Colonic mucosa (tissue), 4 donors: ENCODE results near the gene TEN1. TPM values are rescaled to one million over a fixed set of nuclear protein-coding genes. Genes with fewer than 3 reads are reported as not detected.
A peak's percentile ranks its signal among the peaks of the same experiment; 100 is the strongest.
"Not testable (repeated sequence)": the region's sequence is repeated elsewhere in the genome, so short reads cannot be mapped to it uniquely, and the experiment has no call there.

Source experiments
- DNase-seq: peaks from one replicate; pipeline ENCODE4 v3.0.0-alpha.2; 2020
- H3K27ac ChIP-seq: fragments of 200-600 bp; one replicate; pipeline ENCODE4 v1.8.0; 2021
- H3K27me3 ChIP-seq: fragments of 200-600 bp; one replicate; pipeline ENCODE4 v1.8.0; 2021
- H3K36me3 ChIP-seq: fragments of 200-600 bp; one replicate; pipeline ENCODE4 v1.8.0; 2021
- H3K4me1 ChIP-seq: fragments of 200-600 bp; one replicate; pipeline ENCODE4 v1.8.0; 2021; ENCODE audit warnings: mild to moderate bottlenecking
- H3K4me3 ChIP-seq: fragments of 200-600 bp; one replicate; pipeline ENCODE4 v1.8.0; 2021
- H3K9ac ChIP-seq, 2 donors: one replicate each; pipeline ENCODE4 v1.7.0; 2013; ENCODE audit warnings: control low read depth in 2 of 2, low read depth in 2 of 2, low read length in 2 of 2
- H3K9me3 ChIP-seq: fragments of 200-600 bp; one replicate; pipeline ENCODE4 v1.8.0; 2021
- CTCF ChIP-seq: fragments of 200-600 bp; IDR thresholded peaks from one replicate; pipeline ENCODE4 v1.8.0; 2022; ENCODE audit warnings: antibody characterized with exemption, mild to moderate bottlenecking
- intact Hi-C: fragments of 100-400 bp; cut with DNase I; formaldehyde crosslinking; loops from one replicate; pipeline ENCODE4 v1.14.1; 2022
- total RNA-seq, 2 donors: library from RNA; stranded (reverse); fragmentation: NEBNext Ultra II Directional in 1 of 2; extraction: Animal tissue kit (Norgen Biotek cat#: 25700) in 1 of 2; gene quantifications; one replicate each; pipeline ENCODE4 v1.2.1, GENCODE V29; 2021
- donor health status: healthy.
- donor health status: DM: no; HTN: no; CAD: no.
- donor health status: DM: no; HTN: no; CAD: no.

Gene TEN1
- total RNA-seq, 2 donors from 2014 or later: 15.9 to 18.6 TPM

DNA sequence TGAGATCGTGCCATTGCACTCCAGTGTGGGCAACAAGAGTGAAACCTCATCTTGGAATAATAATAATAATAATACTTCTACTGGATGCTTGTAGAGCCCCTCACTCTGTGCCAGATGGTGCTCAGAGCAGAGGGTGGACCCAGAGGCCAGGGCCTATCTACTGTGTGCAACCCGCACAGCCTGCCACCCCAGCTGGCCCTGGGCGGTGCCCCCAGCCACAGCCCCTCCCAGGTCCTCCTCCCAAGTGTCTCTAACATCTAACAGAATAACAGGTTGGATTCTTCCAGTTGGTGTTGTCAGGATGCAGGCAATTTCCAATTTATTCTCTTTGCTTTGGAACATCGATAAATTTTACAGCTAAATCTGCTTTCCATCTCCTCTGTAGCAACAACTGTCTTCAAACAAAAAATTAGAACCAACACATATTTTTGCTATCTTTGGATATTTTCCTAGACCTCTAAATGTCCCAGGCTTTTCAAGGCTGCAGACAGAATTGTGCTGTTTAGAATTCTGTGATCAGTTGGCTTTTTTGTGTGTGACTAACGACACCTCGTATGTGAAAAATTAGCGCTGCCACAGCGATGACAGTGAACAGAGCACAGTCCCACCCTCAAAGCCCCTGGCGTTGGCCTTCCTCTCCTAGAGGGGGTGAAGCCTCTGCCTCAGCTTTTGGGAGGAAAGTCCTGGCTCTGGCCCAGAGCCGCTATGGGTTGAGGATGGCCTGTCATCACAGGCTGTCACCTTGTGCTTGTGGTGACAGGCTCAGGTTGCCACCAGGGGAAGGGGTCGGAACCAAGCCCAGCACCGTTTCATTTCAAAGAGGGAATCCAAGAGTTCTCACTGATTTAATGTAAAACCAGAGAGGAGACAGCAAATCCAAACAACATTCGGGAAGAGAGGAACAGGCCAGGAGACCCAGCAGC is 55.6 kb downstream of the TEN1 start:
- Histone ChIP-seq H3K9me3 (no peaks in the 10 kb centered on the region), H3K27me3 (no peaks in the 10 kb centered on the region)
- no peak for TF ChIP-seq CTCF

DNA sequence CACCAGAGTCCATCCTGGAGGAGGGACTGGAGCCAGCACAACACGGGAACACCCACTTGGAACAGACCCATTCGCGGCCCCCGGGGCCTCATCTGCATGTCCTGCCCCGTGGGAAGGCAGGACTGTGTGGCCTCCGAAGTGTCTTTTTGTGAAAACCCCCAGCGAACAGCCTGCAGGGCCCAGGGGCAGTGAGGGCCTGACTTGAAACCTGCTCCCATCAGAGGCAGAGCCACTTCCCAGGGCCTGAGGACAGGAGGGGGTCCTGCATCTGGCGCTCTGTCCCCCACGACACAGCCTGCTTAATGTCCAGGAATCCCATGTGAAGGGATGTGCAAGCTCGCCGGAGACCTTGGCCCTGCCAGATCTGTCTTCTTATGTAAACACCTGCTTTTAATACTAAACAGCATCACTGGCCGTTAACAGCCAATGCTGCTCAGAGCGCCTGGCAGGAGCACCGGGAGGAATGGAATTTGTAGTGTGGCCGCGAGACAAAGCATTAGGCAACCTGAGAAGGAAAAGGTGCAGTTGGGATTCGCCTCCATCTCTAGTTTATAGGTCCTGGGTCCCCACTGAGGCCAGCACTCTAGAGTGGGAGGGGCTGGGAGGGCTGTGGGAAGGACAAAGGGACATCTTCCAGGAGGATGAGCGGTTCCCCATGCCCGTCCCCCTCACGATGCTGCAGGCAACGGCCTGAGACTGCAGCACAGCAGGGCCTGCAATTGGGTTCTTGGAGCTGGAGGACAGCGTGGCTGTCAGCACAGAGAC is 57.6 kb downstream of the TEN1 start:
- Histone ChIP-seq H3K9ac (no peak overlapping the region), H3K36me3 (peaks cover 5% of the 10 kb centered on the region), H3K27ac (peak overlapping the region; percentile 25), H3K4me1 (no peaks in the 10 kb centered on the region), H3K9me3 (no peaks in the 10 kb centered on the region), H3K27me3 (no peaks in the 10 kb centered on the region), H3K4me3 (no peak overlapping the region)
- DNase-seq: no peak
- intact Hi-C loops: no loop called here
- no peak for TF ChIP-seq CTCF

More for the DNA sequence above, 55.6 kb downstream of the TEN1 start:
- intact Hi-C loops: no loop called here
- Histone ChIP-seq H3K4me1 (peaks cover 2% of the 10 kb centered on the region), H3K36me3 (no peaks in the 10 kb centered on the region), H3K9ac (no peak overlapping the region), H3K4me3 (no peak overlapping the region), H3K27ac (no peak overlapping the region)
- no peak for DNase-seq

GRCh38 chr17:76038050-76038449 is 59.0 kb downstream of the TEN1 start:
- Histone ChIP-seq H3K9me3 (no peaks in the 10 kb centered on the region), H3K27ac (peak overlapping the region; percentile 25), H3K9ac (no peak overlapping the region), H3K4me1 (no peaks in the 10 kb centered on the region), H3K36me3 (peaks cover 9% of the 10 kb centered on the region), H3K27me3 (no peaks in the 10 kb centered on the region), H3K4me3 (no peak overlapping the region)
- DNase-seq: no peak
- intact Hi-C loops: no loop called here
- TF ChIP-seq CTCF: no peak

DNA sequence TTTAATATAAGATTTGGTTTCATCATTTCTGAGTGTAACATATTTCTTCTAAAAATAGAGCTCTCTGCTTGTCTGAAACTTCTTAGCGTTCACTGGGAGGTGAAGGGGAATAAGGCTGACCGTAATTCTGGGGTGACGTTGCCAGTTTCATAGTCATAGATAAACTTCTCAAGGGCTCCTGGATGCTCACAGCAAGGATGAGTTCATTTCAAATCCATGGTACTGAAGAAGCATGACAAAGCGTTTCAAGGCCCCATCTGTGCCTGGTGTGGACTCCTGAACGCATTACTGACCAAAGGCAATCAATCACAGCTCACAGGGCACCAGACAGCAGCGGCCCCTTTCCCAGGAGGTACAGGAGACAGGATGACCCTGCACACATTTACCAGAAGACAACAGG is 60.1 kb downstream of the TEN1 start:
- Histone ChIP-seq H3K36me3 (peaks cover 15% of the 10 kb centered on the region), H3K9me3 (no peaks in the 10 kb centered on the region), H3K9ac (no peak overlapping the region), H3K27me3 (no peaks in the 10 kb centered on the region), H3K4me1 (no peaks in the 10 kb centered on the region), H3K4me3 (no peak overlapping the region), H3K27ac (no peak overlapping the region)
- intact Hi-C loops: no loop called here
- no peak for TF ChIP-seq CTCF
- no peak for DNase-seq

- no peaks in the 10 kb centered on the region for H3K4me1 ChIP-seq
- no peaks in the 10 kb centered on the region for H3K9me3 ChIP-seq
- intact Hi-C loops: no loop called here
These were observed 61.3 kb downstream of the TEN1 start for GRCh38 chr17:76040376-76040775.

DNA sequence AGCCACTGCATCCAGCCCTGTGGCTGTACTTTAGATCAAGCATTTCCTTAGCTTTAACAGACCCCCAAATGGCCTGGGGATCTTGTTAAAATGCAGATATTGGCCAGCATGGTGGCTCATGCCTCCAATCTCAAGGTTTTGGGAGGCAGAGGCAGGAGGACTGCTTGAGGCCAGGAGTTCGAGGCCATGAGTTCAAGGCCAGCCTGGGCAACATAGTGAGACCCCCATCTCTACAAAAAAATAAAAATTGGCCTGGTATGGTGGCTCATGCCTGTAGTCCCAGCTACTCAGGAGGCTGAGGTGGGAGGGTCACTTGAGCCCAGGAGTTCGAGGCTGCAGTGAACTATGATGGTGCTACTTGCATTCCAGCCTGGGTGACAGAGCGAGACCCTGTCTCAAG is 63.8 kb downstream of the TEN1 start:
- H3K9me3 ChIP-seq, H3K9ac ChIP-seq, H3K27ac ChIP-seq, H3K4me3 ChIP-seq, DNase-seq, H3K4me1 ChIP-seq, intact Hi-C loops, H3K27me3 ChIP-seq: not testable (repeated sequence)
- peaks cover 35% of the 10 kb centered on the region for H3K36me3 ChIP-seq

More at GRCh38 chr17:76040376-76040775, 61.3 kb downstream of the TEN1 start:
- Histone ChIP-seq H3K27me3 (no peaks in the 10 kb centered on the region), H3K4me3 (no peak overlapping the region), H3K36me3 (peaks cover 26% of the 10 kb centered on the region), H3K9ac (no peak overlapping the region), H3K27ac (no peak overlapping the region)
- DNase-seq: no peak
- TF ChIP-seq CTCF: no peak

DNA sequence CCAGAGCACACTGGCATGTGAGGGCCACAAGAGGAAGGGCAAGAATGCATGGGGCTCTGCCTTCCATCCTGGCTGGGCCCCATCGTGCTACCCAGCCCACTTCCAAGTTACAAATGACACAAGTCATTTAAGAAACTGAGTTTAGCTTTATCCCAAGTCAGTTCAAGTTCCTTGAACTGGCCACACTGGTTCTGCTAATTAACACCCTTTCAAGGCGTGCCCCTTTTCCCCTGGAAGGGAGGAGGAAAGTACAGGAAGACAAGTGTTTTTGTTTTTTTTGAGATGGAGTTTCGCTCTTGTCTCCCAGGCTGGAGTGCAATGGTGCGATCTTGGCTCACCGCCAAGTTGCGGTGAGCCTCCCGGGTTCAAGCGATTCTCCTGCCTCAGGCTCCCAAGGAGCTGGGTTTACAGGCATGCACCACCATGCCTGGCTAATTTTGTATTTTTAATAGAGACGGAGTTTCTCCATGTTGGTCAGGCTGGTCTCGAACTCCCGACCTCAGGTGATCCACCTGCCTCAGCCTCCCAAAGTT is 65.5 kb downstream of the TEN1 start:
- H3K27me3 ChIP-seq, intact Hi-C loops, DNase-seq, H3K9ac ChIP-seq, H3K9me3 ChIP-seq, H3K27ac ChIP-seq, H3K4me3 ChIP-seq, H3K4me1 ChIP-seq: not testable (repeated sequence)
- peaks cover 45% of the 10 kb centered on the region for H3K36me3 ChIP-seq
